Ureter (tissue), 1 donor: ENCODE data around the gene SLC2A4. TPM values are rescaled to one million over a fixed set of nuclear protein-coding genes. Genes with fewer than 3 reads are reported as not detected.
"Not testable (repeated sequence)": the region's sequence is repeated elsewhere in the genome, so short reads cannot be mapped to it uniquely, and the experiment has no call there.

Experiments used
- DNase-seq: peaks from one replicate; pipeline ENCODE4 v3.0.0-alpha.2; 2020; ENCODE audit warnings: low spot score
- total RNA-seq: library from RNA; stranded (reverse); gene quantifications from one replicate; pipeline ENCODE4 v1.2.4, GENCODE V29; 2023
- donor health status: DM: yes; HTN: yes; CAD: no.

The SLC2A4 gene
- 11.2 TPM for total RNA-seq

DNA sequence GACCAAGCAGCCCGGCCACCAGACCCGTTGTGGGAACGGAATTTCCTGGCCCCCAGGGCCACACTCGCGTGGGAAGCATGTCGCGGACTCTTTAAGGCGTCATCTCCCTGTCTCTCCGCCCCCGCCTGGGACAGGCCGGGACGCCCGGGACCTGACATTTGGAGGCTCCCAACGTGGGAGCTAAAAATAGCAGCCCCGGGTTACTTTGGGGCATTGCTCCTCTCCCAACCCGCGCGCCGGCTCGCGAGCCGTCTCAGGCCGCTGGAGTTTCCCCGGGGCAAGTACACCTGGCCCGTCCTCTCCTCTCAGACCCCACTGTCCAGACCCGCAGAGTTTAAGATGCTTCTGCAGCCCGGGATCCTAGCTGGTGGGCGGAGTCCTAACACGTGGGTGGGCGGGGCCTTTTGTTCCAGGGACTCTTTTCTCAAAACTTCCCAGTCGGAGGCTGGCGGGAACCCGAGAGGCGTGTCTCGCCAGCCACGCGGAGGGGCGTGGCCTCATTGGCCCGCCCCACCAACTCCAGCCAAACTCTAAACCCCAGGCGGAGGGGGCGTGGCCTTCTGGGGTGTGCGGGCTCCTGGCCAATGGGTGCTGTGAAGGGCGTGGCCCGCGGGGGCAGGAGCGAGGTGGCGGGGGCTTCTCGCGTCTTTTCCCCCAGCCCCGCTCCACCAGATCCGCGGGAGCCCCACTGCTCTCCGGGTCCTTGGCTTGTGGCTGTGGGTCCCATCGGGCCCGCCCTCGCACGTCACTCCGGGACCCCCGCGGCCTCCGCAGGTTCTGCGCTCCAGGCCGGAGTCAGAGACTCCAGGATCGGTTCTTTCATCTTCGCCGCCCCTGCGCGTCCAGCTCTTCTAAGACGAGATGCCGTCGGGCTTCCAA lies at the start of gene SLC2A4:
Gene SLC2A4, plus strand, starts transcription at position 645 of the 879 bp plus-strand sequence. Its CDS starts 217 bp downstream, at position 862.
- DNase-seq: peak; percentile 96

DNA sequence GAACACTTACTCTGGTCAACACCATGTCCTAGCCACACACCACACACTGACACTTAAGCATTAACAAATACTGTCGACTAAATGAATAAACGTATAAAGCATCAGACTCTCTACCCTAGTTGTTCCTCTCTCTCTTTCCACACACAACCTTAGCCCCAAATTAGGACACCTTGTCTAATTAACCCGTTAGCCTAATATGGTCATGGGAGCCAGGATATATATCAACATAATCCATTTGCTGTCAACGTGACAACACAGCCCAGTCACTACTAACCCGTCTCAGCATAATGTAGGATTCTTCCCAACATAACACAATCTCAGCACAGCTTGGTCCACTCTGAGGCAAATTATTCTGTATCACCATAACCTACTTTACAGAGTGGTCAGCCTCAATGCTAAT lies 49.4 kb upstream of the SLC2A4 start:
- DNase-seq: no peak

DNA sequence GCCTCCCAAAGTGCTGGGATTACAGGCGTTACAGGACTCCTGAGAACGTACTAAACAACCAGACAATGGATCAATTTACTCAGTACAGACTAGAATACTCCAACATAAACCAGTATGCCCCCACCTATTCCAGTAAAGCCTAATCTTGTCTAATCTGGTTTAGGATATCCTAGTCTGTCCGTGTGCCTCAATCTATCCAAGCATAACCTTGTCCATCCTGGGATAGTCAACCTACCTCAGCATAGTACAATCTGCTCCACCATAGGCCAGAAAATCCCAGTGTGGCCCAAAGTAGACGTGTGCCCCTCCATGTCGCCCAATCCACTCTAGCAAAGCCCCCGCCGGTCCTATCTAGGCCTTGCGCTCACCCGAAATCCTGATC lies 47.8 kb upstream of the SLC2A4 start:
- DNase-seq: no peak

DNA sequence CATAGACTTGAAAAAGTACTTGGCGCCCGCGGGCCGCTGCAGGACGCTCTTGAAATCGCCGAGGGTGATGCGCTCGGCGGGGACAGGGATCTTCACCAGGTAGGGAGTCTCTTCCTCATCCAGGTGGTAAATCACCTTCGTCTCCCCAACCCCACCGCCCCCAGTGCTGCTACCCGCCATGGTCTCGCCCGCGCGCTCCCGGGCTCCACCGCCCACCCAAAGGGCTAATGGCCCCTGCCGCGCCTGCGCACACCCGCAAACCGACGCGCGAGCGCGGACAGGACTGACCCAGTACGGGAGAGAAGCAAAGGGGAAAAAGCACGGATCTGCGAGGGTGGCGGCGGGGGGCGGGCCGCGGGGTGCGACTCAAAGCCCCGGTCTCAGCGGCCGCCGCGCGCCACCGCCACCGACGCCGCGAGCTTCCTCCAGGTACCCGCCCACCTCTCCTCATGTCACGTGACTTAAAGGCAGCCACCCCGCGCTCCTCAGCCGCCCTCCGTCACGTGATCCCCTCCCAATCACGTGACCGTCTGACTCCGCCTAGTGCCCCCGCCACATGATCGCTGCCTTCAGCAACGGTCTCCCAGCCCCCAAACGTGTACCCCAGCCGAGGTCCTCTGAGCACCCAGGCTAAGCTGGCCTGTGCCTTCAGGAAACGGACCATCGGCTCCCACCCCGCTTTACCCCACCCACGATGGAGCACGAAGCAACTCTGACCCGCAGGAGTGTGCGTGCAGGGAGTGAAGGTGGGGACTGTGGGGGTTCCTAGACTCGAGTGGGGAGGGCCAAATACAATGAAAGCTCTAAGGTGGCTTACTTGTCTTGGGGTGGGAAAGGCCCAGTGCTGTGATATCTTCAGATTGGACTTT lies 47.2 kb upstream of the SLC2A4 start, which contains the start of gene DVL2:
Gene DVL2, minus strand, starts transcription at position 435 of the 869 bp plus-strand sequence. Its CDS starts 255 bp downstream, at position 180.
- DNase-seq: peak; percentile 98

DNA sequence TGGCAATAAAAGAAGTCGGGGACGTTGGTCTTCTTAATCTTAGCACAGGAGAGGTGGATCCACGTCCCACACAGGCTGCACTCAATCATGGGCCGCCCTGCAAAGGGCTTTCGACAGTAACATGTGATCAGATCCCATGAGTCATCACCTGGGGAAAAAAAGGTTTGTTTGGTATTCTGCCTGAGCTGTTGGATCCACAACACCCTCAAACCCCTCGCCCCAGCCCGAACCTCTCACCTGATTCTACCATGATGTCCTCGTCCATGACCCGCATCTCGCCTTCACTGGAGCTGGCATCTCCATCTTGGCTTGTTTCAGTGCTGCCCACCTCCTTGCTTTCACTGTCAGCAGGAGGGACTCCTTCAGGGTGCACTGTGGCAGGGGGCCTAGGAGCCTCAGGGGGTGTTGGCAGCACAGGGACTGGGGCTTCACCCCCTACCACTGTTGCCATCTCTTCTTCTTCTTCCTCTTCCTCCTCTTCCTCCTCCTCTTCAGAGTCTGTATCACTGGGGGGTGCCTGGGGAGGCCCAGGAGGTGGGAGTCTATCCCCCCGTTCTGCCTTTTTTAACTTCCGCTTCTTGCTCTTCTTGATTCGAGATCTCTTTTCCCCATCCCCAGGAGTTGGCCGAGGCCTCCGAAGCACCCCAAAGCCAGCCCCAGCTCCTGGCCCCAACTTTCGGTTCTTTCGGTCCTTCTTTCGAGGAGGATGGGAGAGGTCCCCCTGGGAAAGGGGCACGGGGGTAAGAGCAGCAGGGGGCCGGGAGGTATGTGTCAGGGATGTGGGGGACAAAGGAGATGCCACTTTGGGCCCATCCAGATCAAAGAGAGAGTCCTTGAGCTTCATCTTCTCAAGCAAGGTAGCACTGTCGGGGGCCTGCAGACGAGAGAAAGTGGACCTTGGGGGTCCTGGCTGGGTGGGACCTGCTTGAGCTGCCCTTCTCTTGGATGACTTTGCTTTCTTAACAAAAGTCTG lies 45.5 kb upstream of the SLC2A4 start:
- no peak for DNase-seq

DNA sequence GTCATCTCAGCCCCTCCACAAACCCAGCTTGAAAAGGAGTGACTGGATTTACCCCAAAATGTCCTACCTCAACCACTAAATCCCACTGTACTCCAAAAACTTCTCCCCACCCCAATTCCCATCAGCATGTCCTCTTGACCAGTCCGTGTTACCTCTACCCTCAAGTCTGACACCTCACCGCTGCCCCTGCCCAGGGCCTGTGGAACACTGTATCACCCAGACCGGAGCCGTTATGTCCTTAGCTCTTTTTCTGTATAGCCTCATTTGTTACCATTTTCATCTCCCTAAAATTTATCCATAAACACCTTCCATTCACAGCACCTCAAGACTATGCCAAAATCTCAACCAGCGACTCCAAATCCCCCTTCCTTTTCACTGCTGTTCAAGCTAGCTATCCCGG lies 44.7 kb upstream of the SLC2A4 start:
- DNase-seq: no peak

DNA sequence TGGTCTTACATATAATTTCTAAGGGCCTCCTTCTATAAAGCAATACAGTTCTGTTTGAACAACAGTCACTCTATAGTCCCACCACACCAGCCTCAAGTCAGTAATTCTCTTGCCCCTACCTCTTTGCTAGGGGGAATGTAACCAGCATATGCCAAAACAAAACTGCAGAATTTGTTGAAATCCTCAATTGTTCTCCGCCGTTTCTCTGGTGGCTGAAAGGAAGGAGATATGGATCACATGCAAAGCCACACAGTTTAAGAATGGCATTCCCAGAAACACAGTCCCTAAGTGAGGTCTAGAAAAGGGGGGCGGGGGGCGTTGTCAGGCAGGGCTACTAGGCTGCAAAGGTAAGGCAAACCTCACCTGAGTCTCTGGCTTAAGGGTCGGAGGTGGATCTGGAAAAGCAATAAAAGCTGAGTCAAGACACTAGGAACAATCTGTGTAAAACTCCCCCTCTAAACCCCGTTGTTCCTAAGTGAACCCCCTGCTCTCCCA lies 44.2 kb upstream of the SLC2A4 start:
- no peak for DNase-seq

DNA sequence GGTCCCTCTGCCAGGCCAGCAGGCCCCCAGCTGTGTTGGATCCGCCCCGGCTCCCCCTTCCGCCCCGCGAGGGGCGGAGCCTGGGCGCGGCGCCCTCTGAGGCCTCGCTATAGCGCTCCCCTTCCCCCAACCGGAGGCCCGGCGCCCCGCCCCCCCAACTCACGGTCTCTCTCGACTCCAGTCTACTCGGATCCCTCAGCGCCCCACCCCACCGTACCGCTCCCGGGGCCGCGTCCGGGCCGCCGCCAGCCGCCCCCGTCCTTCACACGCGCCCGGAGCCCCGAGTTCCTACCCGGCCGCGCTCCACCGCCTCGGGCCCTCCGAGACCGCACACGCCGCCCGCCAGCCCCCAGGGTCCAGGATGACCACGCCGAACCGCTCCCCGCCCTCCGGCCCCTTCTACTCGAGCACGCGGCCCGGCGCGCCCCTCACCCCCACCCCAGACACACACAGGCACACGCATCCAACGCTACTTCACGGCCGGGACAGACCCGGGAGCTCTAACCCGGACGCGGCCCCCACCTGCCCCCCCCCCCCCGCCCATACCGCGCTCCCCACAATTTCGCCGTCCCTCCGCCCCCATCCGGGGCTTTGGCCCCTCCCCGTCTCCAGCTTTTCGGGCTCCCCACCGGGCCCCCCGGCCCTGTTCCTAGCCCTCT lies 43.6 kb upstream of the SLC2A4 start:
- DNase-seq: peak; percentile 89

DNA sequence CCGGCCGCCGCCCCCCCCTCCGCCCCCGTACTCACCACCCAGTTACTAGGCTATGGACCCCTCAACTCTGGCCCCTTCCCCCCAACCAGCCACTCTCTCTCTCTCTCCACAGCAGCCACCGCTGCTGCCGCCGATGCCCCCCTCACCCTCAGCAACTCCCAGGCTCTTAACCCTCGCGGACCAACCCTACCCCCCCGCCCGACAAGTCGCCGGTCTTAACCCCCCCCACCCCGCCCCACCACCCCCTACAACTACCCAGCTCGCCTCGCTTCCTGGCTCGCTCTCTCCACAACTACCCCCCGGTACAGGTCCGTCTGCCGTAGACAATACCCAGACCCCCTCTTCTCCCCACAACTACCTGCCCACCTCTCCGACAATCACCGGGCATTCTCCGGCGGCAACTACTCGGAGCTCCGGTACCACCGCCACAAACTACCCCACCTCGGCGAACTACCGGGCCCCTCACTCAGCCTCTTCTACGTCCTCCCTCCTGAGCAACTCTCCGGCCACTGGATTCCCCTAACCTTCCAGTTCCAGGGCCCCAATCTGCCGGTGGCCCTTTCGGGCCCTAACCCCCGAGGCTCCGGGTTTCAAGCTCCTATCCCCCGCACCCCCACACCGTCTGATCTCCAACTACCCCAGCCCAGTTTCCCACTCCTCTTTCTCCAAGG lies 43.0 kb upstream of the SLC2A4 start:
- DNase-seq: no peak

DNA sequence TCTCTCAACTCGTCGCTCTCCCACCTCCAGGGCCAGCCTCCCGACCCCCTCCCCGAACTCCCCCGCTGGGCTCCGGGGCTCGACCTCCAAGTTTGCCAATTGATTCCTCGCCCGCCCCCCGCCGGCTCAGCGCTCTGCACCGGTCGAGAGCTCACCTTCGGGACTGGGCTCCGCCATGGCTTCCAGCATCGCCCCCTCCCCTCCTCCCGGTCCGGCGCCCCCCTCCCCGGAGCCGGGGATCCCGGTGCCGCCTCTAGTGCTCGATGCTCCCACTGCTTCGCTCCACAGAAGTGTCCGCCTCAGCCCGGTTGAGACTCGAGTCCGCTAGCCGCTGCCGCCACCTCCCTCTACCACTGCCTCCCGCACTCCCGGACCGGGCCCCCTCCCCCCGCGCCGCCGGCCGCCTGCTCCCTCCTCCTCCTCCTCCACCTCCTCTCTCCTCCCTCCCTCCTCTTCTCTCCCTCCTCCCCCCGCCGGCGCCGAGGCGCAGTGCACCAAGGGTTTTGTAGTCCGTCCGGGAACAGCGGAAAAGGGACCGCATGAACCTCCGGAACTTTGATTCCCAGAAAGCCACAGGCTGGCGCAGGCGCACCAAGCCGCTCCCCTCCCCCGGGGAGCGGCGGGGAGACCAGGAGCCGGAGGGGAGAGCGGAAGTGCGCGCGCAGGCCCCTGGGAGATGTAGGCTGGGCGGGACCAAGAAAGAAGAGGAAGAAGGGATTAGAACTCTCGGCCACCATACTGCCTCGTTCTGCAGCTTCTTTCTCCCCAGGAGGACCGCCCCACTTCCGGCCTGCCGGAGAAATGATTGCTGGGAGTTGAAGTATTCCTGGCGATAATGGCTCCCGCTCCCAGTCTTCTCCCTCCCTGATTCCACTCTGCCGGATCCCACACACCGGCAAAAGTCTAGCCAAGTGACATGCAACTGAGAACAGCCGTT lies 42.2 kb upstream of the SLC2A4 start, which contains the start of gene PHF23:
Gene PHF23, minus strand, starts transcription at position 367 of the 937 bp plus-strand sequence. Its CDS starts 178 bp downstream, at position 189.
- DNase-seq: peak; percentile 100

DNA sequence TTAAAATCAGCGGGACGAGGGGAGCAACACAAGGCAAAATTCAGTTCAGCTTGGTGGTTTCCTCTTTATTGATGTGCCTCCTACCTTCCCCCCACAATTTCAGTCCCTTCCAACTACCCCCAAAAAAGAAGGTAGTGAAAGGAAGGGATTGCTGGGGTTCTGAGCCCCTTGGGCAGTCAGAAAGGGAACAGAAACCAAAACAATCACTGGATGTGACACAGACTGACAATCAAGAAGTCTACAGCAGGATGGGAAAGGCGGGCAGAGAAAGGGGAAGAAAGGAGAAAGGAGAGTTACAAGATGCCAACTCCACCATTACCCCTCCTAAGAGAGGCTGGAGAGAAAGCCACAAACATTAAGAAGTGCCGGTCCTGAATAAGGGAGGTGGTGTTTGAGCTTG lies 41.1 kb upstream of the SLC2A4 start:
- no peak for DNase-seq

DNA sequence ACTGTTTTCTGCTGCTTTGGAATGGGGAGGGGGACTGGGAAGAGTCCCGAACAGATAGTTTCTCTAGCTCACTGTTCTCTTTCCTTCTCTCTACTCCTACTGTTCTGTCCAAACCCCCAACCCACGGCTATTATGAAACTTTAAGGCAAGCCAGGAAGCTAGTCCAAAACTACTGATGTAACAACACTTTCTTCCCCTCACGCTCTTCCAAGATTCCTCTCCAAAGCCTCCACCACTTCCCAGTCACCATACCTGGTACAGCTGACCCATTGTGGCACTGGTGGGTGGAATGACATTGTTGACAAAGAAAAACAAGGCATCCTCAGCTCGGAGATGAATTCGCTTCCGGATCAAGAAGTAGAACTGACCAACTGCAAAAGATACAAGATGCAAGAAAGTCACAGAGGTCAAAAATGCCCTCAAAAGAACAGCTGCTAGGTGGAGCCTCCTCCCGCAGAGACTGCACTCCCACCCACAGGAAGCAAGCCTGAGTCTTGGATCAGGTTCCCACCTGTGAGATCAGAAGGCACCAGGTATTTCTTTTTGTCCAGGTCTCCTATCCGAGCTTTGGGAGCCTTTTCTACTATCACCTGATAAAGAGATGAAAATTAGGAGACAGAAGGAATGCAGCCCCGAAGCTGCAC lies 40.3 kb upstream of the SLC2A4 start:
- DNase-seq: no peak

DNA sequence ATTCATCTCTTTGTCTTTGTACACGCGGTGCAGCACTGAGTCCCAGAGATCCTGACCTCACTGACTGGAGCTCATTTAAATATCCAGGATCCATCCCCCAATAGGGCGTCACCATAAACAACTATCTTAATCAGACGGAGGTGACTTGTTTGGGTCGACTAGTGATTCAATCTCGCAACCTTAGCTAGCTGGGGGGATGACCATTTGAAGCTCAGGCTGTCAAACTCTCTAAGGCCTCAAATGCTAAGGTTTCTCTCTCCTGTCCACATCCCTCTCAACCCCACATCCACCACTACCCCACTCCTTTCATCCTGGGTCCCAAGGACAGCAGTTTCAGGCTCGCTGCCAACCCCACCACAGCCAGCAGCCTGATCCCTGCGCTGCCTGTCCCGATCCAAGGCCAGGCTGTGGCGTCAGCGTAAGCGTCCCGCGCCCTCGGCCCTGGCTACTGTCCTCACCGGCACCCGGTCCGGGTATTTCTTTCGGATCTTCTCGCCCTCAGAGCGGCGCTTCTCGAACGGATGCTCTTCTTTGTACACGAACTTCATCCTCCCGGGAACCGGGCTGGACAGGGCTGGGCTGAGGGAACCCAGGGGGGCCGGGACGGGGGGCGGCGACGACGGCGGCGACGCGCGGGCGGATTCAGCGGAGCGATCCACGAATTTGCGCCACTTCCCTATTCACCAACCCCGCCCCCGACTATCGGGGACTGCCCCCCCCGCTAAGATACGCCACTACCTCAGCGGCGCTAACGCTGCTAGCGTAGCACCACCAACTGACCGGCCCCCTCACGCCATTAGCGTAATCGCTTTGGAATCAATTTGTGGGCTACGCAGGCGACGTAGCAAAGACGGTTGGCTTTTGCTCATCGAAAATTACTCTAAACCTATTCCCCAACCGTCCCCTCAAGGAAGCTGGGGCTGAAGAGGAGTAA lies 39.5 kb upstream of the SLC2A4 start, which contains the start of gene GABARAP:
Gene GABARAP, minus strand, starts transcription at position 667 of the 934 bp plus-strand sequence. Its CDS starts 119 bp downstream, at position 548.
- peak; percentile 97 for DNase-seq

DNA sequence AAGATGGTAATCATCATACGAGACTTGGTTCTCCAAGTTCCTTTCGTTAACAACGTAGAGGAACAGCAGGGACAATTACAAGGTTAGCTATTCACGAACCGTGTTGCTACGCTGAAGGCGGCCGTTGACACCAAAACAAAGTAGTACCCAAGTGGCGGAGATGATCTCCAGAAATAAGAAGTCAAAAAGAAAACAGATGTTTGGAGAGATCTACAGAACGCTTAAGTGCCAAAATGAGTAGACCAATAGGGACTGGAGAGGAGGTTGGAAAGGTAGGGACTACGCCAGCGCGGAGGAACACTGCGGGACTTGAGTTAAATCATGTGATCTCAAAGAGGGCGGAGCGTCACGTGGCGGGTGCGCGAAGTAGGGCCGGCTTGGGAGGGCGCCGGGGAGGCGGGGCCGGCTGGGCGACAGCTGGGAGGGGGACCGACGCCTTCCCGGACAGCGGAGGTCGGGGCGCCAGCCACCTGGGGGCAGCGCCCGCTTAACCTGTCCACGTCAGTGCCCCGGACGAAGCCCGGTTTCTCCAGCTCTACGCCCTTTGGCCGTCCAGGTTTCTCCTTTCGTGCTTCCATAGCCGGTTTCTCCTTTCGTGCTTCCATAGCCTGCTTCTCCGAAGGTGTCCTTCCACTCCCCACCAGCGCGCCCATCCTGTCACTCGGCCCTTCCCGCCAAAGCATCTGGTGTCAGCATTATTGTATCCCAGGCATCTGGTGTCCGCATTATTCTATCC lies 38.6 kb upstream of the SLC2A4 start:
- peak; percentile 98 for DNase-seq

DNA sequence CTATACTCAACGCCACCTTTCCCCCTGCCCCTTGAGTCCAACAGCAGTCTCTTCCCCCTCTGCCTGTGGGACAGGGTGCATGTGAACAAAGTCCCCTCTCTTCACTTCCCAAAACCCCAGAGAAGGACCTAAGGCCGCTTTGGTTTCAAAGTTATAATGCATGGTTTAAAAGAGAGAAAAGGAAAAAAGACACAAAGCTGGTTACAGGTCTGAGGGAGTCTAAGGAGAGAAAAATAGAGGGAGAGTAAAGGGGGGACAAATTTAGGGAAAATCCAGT lies 38.1 kb upstream of the SLC2A4 start:
- DNase-seq: no peak

DNA sequence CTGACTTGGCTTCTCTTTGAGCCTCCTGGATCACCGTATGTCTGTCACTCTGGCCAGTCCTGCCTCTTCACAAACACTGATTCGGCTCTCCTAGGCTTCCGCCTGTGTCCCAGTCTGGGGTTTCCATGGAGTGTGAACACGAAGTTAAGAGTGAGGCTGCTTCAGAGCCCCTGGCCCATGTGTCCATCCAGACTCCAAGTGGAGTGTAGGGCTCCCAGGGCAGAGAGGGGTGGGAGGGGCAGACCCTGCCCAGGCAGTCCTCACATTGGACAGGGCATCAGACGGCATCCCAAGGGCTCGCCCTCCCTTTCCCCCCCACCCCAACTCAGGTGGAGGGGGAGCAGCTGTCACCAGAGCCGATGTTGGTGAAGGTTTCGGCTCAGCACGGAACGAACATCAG lies 37.7 kb upstream of the SLC2A4 start:
- not testable (repeated sequence) for DNase-seq

DNA sequence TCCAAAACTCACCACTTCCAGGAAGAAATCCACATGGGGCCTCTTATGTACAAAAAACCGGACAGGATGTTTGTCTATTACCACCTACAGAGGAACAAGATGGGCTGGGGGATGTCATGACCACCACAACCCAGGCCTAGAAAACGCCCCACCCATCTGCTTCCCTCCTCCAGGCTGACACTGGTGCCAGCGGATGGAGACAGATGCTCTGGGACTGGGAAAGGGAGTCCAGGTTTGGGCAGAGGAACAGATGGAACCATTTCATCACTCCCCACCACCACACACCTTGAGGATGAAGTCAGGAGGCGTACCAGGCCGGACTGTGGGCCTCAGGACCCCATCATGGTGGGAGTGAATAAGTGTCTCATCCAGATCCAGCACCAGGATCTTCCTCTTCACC lies 34.7 kb upstream of the SLC2A4 start:
- no peak for DNase-seq
